ENCODE results near the gene INSM2.

DNA sequence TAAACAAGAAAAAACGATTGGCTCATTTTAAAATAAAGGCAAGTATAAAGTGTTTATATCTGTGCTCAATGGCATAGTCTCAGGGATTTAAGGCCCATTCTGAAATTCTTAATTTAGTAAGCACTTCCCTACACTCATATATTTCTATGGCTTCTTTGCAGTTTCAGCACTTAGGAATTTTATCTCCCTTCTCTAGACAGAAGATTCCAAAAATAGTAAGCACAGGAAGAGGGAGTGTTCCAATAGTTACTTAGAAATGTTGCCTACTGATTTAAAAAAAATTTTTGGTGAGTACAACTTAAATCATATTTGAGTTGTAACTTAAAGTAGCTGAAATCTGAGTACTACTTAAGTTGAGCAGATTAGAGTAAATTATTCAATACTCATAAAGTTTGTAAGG is 19.8 kb downstream of the INSM2 start:
- TF ChIP-seq CTCF (IDR thresholded peaks at IDR 0.05) (no peak), REST (IDR thresholded peaks at IDR 0.05; ENCODE audit: insufficient read depth in 1 of 2, low read depth in 2 of 2, low read length in 1 of 2) (no peak), SIN3A (IDR thresholded peaks at IDR 0.05; ENCODE audit: borderline replicate concordance, insufficient read depth, low read depth, low read length) (no peak), POLR2AphosphoS5 (IDR thresholded peaks at IDR 0.05; ENCODE audit: low read depth, low read length) (no peak), TCF7L2 (IDR thresholded peaks at IDR 0.05; ENCODE audit: low read depth, low read length) (no peak)
